MM.1S (cell line): Measurements from ENCODE around the gene TMEM63B.

ENCODE experiments used
- DNase-seq: peaks from one replicate; pipeline ENCODE4 v3.0.0-alpha.2; 2015
- H2AFZ ChIP-seq: fragments of 300-600 bp; sonication (generic); 2 replicates; pipeline ENCODE4 v1.6.0; 2016; ENCODE audit warnings: antibody characterized with exemption, low read length
- H3F3A ChIP-seq: fragments of 300-600 bp; sonication (generic); 2 replicates; pipeline ENCODE4 v1.6.1; 2016; ENCODE audit warnings: mild to moderate bottlenecking, antibody characterized with exemption, low read length, moderate library complexity, mixed read lengths; ENCODE audit not compliant: insufficient read depth
- H3K27ac ChIP-seq: fragments of 300-600 bp; sonication (generic); 2 replicates; pipeline ENCODE4 v1.5.1; 2016; ENCODE audit warnings: mild to moderate bottlenecking, low read length
- H3K27me3 ChIP-seq: fragments of 300-600 bp; sonication (generic); replicated peaks from 2 replicates; pipeline ENCODE4 v1.6.0; 2016; ENCODE audit warnings: low read length; ENCODE audit not compliant: insufficient read depth
- H3K36me3 ChIP-seq: fragments of 300-600 bp; sonication (generic); replicated peaks from 2 replicates; pipeline ENCODE4 v1.6.1; 2016; ENCODE audit warnings: mild to moderate bottlenecking, low read length, mixed read lengths; ENCODE audit not compliant: insufficient read depth
- H3K4me1 ChIP-seq: fragments of 300-600 bp; sonication (generic); 2 replicates; pipeline ENCODE4 v1.6.1; 2016; ENCODE audit warnings: low read length, mixed read lengths
- H3K4me2 ChIP-seq: fragments of 300-600 bp; sonication (generic); 2 replicates; pipeline ENCODE4 v1.6.0; 2016; ENCODE audit warnings: low read depth, low read length
- H3K4me3 ChIP-seq: fragments of 300-600 bp; sonication (generic); 2 replicates; pipeline ENCODE4 v1.5.1; 2016; ENCODE audit warnings: low read length, mixed read lengths
- H3K79me2 ChIP-seq: fragments of 300-600 bp; sonication (generic); 2 replicates; pipeline ENCODE4 v1.6.1; 2016; ENCODE audit warnings: mixed run types, low read length, mixed read lengths
- H3K9ac ChIP-seq: fragments of 300-600 bp; sonication (generic); 2 replicates; pipeline ENCODE4 v1.6.1; 2016; ENCODE audit warnings: low read length, mixed read lengths
- H3K9me2 ChIP-seq: fragments of 300-600 bp; sonication (generic); replicated peaks from 2 replicates; pipeline ENCODE4 v1.6.1; 2016; ENCODE audit warnings: mild to moderate bottlenecking, low read length, mixed read lengths; ENCODE audit not compliant: insufficient read depth
- H3K9me3 ChIP-seq: fragments of 300-600 bp; sonication (generic); replicated peaks from 2 replicates; pipeline ENCODE4 v1.6.1; 2016; ENCODE audit warnings: mild to moderate bottlenecking, low read length, mixed read lengths; ENCODE audit not compliant: insufficient read depth
- H4K20me1 ChIP-seq: fragments of 300-600 bp; sonication (generic); 2 replicates; pipeline ENCODE4 v1.6.1; 2016; ENCODE audit warnings: mild to moderate bottlenecking, low read length, moderate library complexity, mixed read lengths; ENCODE audit not compliant: insufficient read depth
- EZH2 ChIP-seq: fragments of 300-600 bp; sonication (generic); optimal IDR thresholded peaks from 2 replicates; pipeline ENCODE3; 2017; ENCODE audit warnings: low read depth, mild to moderate bottlenecking, antibody characterized with exemption, low read length, mixed read lengths
- EZH2phosphoT487 ChIP-seq: fragments of 300-600 bp; sonication (generic); IDR thresholded peaks from 2 replicates; pipeline ENCODE4 v1.6.1; 2018; ENCODE audit warnings: antibody characterized with exemption, low read length
- TF ChIP-seq, protein P1 (sequence below): fragments of 300-600 bp; sonication (generic); IDR thresholded peaks from 2 replicates; pipeline ENCODE4 v1.5.1; 2016; ENCODE audit warnings: antibody characterized with exemption, low read length, mixed read lengths

The TMEM63B gene

DNA sequence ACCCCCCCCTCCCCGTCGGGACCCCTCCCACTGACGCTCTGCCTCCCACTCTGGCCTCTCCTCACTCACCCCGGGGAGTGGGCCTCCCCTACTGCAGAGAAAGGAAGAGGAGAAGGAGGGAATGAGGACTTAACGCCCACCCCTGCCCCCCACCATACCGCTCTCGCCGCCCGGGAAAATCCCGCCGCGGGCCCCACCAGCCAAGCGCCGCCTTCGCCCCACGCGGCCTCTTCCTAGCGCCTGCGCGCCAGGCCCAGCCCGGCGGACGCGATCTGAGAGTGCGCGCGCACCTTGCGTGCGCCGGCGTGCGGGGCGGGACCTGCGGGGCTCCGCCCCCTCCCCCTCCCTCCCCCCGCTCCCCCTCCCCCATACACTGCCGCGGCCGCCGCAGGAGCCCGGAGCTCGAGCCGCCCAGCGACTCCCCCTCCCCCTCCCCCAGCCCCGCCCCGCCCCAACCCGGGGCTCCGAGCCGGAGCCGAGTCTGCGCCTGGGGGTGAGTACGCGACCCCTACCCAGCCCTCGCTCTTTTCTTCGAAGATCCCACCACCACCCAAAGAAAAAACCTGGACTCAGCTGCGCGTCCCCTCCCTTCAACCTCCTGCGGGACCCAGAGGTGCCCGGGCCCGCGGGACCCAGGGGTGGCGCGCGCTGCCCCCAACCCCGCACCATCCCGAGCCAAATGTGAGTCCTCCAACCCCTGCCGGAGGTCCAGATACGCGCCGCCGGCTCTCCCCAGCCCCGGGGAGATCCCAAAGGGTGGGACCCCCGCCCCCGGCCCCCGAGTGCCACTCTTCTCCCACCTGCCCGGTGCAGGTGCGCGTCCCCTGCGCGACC lies at the start of gene TMEM63B, which contains the start of gene MRPL14:
TMEM63B (plus strand) TSS at position 369 of the 834 bp plus-strand sequence. CDS start 7,031 bp downstream, outside the sequence.
MRPL14 (minus strand) TSS at position 267 of the 834 bp plus-strand sequence. CDS start 10,841 bp downstream, outside the sequence.
- Histone ChIP-seq H3K36me3 (no peaks in the 10 kb centered on the region), H3K4me2 (peak within 1 kb of the TSS; percentile 99), H3K9me2 (no peaks in the 10 kb centered on the region), H4K20me1 (peaks cover 37% of the 10 kb centered on the region), H2AFZ (peak within 1 kb of the TSS; percentile 83), H3K9me3 (no peaks in the 10 kb centered on the region), H3K4me1 (peaks cover 34% of the 10 kb centered on the region), H3K4me3 (peak within 1 kb of the TSS; percentile 95), H3K9ac (peak within 1 kb of the TSS; percentile 77), H3K79me2 (peaks cover 63% of the 10 kb centered on the region), H3K27me3 (no peaks in the 10 kb centered on the region), H3K27ac (peak within 1 kb of the TSS; percentile 33; the same call in 1 of the 2 replicates), H3F3A (peaks cover 14% of the 10 kb centered on the region)
- no peak for TF ChIP-seq EZH2phosphoT487
- no peak for TF ChIP-seq EZH2
- TF ChIP-seq, protein P1, sequence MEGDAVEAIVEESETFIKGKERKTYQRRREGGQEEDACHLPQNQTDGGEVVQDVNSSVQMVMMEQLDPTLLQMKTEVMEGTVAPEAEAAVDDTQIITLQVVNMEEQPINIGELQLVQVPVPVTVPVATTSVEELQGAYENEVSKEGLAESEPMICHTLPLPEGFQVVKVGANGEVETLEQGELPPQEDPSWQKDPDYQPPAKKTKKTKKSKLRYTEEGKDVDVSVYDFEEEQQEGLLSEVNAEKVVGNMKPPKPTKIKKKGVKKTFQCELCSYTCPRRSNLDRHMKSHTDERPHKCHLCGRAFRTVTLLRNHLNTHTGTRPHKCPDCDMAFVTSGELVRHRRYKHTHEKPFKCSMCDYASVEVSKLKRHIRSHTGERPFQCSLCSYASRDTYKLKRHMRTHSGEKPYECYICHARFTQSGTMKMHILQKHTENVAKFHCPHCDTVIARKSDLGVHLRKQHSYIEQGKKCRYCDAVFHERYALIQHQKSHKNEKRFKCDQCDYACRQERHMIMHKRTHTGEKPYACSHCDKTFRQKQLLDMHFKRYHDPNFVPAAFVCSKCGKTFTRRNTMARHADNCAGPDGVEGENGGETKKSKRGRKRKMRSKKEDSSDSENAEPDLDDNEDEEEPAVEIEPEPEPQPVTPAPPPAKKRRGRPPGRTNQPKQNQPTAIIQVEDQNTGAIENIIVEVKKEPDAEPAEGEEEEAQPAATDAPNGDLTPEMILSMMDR = no peak
- peak; percentile 87 for DNase-seq

DNA sequence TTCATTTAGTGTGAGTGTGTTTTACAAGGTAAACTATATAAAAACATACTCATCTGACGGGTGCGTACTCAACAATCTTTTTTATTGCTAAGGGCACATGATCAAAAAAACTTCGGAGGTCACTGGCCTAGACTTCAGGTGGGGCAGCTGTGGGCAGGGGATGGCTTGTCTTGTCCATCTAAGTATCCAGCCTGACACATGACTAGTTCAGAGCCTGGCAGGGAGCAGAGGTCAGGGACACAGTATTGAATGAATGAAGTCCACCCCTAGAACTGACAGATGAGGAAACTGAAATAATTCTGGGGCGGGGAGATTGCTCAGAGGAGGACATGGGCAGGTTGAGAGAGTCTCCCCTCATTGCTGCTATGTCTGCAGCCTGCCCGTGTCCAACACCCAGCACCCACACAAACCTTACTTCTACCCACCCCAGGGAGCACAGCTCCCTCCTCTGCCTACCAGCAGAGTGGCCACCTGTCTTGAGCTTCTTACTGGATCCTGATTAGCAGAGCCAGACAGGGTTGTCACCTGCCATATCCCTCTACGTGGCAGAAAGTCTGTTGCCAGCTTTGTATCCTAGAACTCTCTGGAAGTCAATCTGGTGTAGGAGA lies 49.0 kb upstream of the TMEM63B start:
- TF ChIP-seq, protein P1 = no peak
- TF ChIP-seq EZH2 (no peak), EZH2phosphoT487 (no peak)
- Histone ChIP-seq H4K20me1 (no peaks in the 10 kb centered on the region), H2AFZ (no peak overlapping the region), H3K4me2 (no peak overlapping the region), H3K4me1 (peaks cover 33% of the 10 kb centered on the region), H3K27ac (no peak overlapping the region), H3K4me3 (no peak overlapping the region), H3K36me3 (no peaks in the 10 kb centered on the region), H3K27me3 (no peaks in the 10 kb centered on the region), H3K79me2 (no peaks in the 10 kb centered on the region), H3F3A (peaks cover 13% of the 10 kb centered on the region), H3K9ac (no peak overlapping the region), H3K9me2 (no peaks in the 10 kb centered on the region), H3K9me3 (no peaks in the 10 kb centered on the region)
- DNase-seq = no peak

DNA sequence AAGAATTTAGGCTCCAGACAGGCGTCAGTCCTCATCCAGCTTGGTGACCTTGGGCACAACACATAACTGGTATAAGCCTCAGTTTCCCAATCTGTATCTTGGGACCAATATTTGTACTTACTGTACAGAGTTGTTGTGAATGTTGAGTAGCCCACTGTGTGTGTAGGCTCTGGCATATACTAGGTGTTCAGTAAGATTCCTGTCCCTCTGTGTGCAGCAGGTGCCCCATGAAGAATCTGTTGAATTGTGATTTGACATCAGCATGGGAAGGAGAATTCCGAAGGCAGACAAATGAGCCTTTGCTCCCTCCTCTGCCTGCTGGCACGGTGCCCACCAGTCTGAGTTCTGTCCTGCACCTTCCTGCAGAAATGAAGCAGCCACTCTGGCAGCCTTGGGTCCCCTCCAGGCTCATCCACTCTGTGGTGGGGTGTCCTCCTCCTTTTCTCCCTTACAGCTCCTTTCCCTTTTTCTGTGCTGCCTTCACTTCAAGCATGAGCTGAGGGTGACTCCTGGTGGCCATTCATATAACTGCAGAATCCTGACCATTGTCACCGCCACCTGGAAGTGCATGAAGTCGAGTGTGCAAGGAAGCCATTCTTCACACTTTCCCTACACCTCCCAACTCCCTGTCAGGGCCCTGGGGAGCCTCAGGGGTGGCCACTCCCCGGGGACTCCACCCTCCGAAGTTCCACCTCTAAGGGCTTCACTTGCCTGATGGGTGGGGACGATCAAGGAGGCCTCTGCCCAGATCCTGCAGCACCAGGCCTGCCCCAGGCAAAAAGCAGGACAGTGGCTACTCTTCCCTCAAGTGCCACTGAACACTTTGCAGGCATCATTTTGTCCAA lies 48.3 kb upstream of the TMEM63B start:
- Histone ChIP-seq H2AFZ (peak overlapping the region; percentile 65), H3K9me2 (no peaks in the 10 kb centered on the region), H3K4me3 (no peak overlapping the region), H3K79me2 (no peaks in the 10 kb centered on the region), H3K4me2 (no peak overlapping the region), H3K27me3 (no peaks in the 10 kb centered on the region), H3K36me3 (no peaks in the 10 kb centered on the region), H3K9me3 (no peaks in the 10 kb centered on the region), H3K27ac (no peak overlapping the region), H3K4me1 (peaks cover 28% of the 10 kb centered on the region), H3K9ac (no peak overlapping the region), H3F3A (peaks cover 8% of the 10 kb centered on the region), H4K20me1 (no peaks in the 10 kb centered on the region)
- DNase-seq = peak; percentile 68
- no peak for TF ChIP-seq EZH2phosphoT487
- TF ChIP-seq, protein P1 = peak; percentile 76
